HFF-Myc (cell line): Measurements from ENCODE around the gene PRELID3B.

Source experiments
- DNase-seq: peaks from one replicate; pipeline ENCODE4 v3.0.0-alpha.2; 2011; ENCODE audit warnings: low read depth; ENCODE audit errors: extremely low read depth
- H3K4me3 ChIP-seq: replicated peaks from 2 replicates; pipeline ENCODE4 v1.5.1; 2011; ENCODE audit warnings: low read depth, mild to moderate bottlenecking, control low read depth, low read length
- TF ChIP-seq, protein P1 (sequence below): IDR thresholded peaks from 2 replicates; pipeline ENCODE4 v1.5.1; 2012; ENCODE audit warnings: mild to moderate bottlenecking, low read depth, low read length, control low read depth; ENCODE audit errors: missing control alignments

PRELID3B gene

DNA sequence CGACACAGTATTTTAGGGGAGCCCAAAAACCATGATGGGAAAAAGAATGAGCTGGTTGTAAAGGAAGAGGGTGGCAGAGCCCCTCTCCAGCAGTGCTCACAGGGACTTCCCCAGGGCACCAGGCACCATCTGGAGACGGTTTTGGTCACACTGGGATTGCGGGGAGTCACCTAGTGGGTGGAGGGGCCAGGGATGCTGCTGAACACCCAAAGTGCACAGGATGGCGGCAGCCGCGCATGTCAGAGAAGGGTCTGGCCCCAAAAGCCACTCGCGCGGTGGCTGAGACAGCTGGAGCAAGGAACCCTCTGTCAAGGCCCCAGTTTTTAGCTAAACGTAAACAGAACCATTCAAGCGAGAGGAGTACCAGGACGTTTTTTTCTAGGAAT lies 46.4 kb downstream of the PRELID3B start:
- TF ChIP-seq, protein P1, sequence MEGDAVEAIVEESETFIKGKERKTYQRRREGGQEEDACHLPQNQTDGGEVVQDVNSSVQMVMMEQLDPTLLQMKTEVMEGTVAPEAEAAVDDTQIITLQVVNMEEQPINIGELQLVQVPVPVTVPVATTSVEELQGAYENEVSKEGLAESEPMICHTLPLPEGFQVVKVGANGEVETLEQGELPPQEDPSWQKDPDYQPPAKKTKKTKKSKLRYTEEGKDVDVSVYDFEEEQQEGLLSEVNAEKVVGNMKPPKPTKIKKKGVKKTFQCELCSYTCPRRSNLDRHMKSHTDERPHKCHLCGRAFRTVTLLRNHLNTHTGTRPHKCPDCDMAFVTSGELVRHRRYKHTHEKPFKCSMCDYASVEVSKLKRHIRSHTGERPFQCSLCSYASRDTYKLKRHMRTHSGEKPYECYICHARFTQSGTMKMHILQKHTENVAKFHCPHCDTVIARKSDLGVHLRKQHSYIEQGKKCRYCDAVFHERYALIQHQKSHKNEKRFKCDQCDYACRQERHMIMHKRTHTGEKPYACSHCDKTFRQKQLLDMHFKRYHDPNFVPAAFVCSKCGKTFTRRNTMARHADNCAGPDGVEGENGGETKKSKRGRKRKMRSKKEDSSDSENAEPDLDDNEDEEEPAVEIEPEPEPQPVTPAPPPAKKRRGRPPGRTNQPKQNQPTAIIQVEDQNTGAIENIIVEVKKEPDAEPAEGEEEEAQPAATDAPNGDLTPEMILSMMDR: no peak
- DNase-seq: no peak
- no peak overlapping the region for H3K4me3 ChIP-seq

DNA sequence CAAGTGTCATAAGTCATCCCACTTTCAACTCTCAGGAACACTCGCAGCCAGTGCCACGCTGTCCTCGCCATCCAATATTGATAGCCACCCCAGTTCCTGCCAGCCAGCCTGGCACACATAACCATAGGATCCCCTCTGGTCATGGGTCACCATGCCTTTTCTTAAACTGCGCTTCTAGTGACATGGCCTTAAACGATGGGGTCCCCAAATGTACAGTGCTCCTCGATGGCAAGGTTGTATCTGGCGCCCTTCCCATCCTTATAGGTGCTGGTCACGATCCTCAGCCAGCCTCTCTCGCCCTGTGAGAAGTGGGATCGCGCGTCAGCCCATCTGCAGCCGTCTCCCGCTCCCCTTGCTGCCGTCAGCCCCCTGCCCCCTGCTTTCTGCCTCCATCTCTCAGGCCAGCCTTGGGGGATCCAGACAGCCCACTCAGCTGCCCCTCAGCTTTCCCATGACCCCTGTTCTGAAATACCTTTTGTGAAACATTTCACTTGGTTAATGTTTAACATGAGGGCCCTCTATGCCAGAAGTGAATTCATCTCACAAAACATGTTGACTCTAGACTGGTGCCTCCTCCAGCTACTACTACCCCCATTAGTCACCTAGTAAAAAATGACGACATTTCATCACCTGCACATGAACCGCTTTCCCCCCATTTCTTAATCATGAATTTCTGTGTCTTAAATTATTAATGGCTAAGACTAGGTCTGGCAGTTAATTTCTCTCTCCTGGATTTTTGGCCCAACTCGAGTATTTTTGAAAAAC lies 46.9 kb downstream of the PRELID3B start:
- TF ChIP-seq, protein P1: no peak
- no peak for DNase-seq
- no peak overlapping the region for H3K4me3 ChIP-seq

DNA sequence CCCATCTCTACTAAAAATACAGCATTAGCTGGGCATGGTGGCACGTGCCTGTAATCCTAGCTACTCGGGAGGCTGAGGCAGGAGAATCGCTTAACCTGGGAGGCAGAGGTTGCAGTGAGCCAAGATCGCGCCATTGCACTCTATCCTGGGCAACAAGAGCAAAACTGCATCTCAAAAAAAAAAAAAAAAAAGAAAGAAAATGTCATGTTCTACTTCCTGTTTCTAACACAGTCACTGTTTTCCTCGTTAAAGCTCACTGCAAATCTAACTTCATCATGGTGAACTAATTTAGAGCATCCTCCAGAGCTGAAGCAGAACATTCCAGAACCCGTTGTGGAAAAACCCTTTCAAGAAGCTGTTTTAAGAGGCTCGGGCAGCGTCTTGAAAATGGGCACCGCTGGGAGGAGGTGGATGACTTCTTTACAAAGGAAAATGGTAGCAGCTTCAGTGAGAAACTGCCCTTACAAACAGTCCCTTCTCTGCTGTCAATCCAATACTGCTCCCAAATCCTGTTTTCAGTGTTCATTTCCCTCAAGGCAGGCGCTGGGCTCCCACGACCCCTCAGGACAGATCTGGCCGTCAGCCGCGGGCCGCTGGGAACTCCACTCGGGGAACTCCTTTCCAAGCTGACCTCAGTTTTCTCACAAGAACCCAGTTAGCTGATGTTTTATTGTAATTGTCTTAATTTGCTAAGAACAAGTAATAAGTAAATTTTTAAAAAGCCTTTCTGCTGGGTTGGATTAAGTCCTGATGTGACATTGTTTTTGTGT lies 48.0 kb downstream of the PRELID3B start:
- TF ChIP-seq, protein P1: no peak
- DNase-seq: no peak
- no peak overlapping the region for H3K4me3 ChIP-seq

DNA sequence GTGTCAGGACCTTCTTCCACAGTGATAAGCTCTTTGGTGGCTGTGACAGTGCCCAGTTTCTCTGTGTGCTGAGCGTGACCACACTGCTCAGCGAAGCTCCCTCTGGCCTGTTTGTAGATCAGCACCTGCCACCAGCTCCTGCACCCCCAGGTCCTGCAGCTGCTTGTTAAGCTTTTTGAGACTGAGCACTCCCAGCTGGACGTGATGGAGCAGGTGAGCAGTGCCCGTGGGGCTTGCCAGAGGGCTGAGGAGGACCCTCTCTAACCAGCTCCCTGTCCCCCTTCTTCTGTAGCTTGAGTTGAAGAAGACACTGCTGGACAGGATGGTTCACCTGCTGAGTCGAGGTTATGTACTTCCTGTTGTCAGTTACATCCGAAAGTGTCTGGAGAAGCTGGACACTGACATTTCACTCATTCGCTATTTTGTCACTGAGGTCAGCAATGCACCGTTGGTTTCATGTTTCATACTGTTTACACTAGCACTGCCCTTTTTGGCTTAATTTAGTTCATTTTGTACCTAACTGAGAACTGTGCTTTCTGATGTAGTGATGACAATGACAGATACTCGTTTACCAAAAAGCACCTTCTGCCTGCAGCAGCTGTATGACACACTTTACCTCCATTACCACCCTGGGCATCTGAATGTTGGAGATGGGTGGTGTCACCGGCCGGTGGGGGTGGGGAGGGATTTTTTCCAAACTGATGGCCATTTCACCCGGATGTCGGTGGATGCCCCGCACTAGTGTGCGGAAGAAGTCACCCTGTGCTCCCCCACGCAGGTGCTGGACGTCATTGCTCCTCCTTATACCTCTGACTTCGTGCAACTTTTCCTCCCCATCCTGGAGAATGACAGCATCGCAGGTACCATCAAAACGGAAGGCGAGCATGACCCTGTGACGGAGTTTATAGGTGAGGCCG lies 49.0 kb downstream of the PRELID3B start:
- H3K4me3 ChIP-seq: no peak overlapping the region
- no peak for DNase-seq
- TF ChIP-seq, protein P1: no peak

DNA sequence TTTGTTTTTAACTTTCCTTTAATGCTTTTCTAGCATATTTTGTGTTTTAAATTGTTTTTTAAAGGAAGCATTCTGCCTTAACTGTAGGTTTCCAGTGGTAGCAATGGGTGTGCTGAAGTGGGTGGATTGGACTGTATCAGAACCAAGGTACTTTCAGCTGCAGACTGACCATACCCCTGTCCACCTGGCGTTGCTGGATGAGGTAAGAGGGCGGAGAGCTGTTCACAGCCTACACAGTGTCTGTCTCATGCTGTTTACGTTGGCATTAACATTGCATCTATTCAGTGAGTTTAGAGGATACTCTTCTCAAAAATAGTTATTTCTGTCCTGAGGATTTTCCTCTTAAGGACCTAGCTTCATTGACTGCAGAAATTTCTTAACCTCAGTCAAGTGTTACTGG lies 49.7 kb downstream of the PRELID3B start:
- TF ChIP-seq, protein P1: no peak
- no peak for DNase-seq

DNA sequence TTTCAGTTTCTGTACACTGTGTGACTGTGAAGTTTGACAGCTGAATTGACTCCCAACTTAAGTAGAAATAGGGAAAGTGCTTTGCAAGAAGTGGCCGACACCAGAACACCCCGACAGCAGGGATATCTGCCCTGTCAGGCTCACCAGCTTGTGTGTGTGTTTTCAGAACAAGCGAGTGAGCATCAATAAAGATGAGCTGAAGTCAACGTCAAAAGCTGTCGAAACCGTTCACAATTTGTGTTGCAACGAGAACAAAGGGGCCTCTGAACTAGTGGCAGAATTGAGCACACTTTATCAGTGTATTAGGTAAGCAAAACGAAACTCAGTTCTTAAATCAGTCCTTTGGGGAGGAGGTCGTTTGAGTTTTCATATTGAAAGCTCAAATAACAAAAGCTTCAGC lies 50.9 kb downstream of the PRELID3B start:
- no peak for DNase-seq
- TF ChIP-seq, protein P1: no peak
- H3K4me3 ChIP-seq: no peak overlapping the region

More for the DNA sequence above, 49.7 kb downstream of the PRELID3B start:
- H3K4me3 ChIP-seq: no peak overlapping the region
